ENCODE results near the gene MRPL43. TPM values are rescaled to one million over a fixed set of nuclear protein-coding genes. Genes with fewer than 3 reads are reported as not detected.

MRPL43 gene
- total and polyA plus RNA-seq, 2 donors (not counting 1 experiment from before 2014, with no cell fraction given) = 61.4 to 62.1 TPM

DNA sequence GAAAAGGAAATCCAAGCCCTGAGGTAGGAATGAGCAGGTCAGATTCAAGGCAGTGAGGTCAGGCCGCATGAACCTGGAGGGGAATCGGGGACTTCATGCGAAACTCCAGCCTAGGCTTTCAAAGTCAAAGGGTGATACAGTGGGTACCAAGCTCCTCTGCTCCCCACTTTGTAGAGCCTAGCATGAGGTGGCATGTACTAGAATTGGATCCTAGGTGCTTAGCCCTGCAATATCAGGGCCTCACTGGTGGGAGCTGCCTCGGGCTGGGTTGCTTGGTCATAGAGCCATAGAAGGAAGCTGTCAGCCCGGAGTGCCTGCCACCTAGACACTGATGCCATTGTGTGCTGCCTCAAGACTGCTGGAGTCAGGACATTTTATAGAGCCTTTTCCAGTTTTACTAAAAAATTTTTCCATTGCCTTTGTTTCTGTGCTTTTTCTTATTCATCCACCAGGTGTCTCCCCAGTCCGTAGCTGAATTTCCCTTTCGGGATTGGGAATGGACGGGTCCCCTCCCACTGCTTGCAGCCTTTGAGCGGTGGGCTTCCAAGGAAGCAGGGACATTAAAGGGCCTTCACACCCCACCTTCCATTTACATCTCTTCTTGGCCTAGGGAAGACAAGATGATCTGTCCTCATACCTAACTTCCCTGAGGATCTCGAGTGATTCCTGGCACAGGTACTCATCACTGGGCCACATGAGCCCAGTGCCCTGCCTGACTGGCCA, 6.8 kb upstream of the MRPL43 start:
- peak in 1 of 2 donors; percentile 55 for DNase-seq (ENCODE audit: low read depth in 2 of 2)
- Histone ChIP-seq H3K4me2 (ENCODE audit: extremely low read depth, insufficient read depth, low read length) (no peak overlapping the region), H3K36me3 (ENCODE audit: control insufficient read depth, insufficient read depth, low read length) (peaks cover 15% of the 10 kb centered on the region), H3K9me3 (ENCODE audit: control insufficient read depth, insufficient read depth, low read depth, low read length) (no peaks in the 10 kb centered on the region), H3K27me3 (ENCODE audit: control insufficient read depth, insufficient read depth, low read length) (no peaks in the 10 kb centered on the region), H2AFZ (ENCODE audit: low read length) (no peak overlapping the region), H3K4me3 (replicated peaks in 1 of 4; ENCODE audit: control extremely low read depth in 1 of 4, insufficient read depth in 1 of 4, low read depth in 3 of 4, low read length in 4 of 4) (no peak overlapping the region), H4K20me1 (ENCODE audit: control insufficient read depth, extremely low read depth, insufficient read depth, low read length) (no peaks in the 10 kb centered on the region), H3K4me1 (ENCODE audit: control insufficient read depth, extremely low read depth, insufficient read depth, low read length) (peaks cover 10% of the 10 kb centered on the region), H3K27ac (ENCODE audit: insufficient read depth, low read length) (no peak overlapping the region), H3K9ac (ENCODE audit: insufficient read depth, low read length) (no peak overlapping the region), H3K79me2 (ENCODE audit: control insufficient read depth, insufficient read depth, low read length) (peaks cover 10% of the 10 kb centered on the region)
- no peak for TF ChIP-seq EZH2 (IDR thresholded peaks at IDR 0.05; ENCODE audit: low read length, missing control alignments)
- TF ChIP-seq, protein P1, sequence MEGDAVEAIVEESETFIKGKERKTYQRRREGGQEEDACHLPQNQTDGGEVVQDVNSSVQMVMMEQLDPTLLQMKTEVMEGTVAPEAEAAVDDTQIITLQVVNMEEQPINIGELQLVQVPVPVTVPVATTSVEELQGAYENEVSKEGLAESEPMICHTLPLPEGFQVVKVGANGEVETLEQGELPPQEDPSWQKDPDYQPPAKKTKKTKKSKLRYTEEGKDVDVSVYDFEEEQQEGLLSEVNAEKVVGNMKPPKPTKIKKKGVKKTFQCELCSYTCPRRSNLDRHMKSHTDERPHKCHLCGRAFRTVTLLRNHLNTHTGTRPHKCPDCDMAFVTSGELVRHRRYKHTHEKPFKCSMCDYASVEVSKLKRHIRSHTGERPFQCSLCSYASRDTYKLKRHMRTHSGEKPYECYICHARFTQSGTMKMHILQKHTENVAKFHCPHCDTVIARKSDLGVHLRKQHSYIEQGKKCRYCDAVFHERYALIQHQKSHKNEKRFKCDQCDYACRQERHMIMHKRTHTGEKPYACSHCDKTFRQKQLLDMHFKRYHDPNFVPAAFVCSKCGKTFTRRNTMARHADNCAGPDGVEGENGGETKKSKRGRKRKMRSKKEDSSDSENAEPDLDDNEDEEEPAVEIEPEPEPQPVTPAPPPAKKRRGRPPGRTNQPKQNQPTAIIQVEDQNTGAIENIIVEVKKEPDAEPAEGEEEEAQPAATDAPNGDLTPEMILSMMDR (conservative IDR thresholded peaks at IDR 0.05 in 1 of 2, IDR thresholded peaks at IDR 0.05 in 1 of 2; ENCODE audit: low read depth in 1 of 2, low read length in 2 of 2) = peak; percentile 72 to 73

DNA sequence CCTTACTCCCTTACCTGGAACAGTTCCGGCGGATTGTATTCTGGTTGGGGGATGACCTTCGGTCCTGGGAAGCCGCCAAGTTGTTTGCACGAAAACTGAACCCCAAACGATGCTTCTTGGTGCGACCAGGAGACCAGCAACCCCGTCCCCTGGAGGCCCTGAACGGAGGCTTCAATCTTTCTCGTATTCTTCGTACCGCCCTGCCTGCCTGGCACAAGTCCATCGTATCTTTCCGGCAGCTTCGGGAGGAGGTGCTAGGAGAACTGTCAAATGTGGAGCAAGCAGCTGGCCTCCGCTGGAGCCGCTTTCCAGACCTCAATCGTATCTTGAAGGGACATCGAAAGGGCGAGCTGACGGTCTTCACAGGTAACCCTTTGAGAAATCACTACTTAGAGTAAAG, 1.8 kb upstream of the MRPL43 start:
- Histone ChIP-seq H3K9ac (ENCODE audit: insufficient read depth, low read length) (no peak overlapping the region), H3K36me3 (ENCODE audit: control insufficient read depth, insufficient read depth, low read length) (peaks cover 19% of the 10 kb centered on the region), H3K27me3 (ENCODE audit: control insufficient read depth, insufficient read depth, low read length) (no peaks in the 10 kb centered on the region), H4K20me1 (ENCODE audit: control insufficient read depth, extremely low read depth, insufficient read depth, low read length) (no peaks in the 10 kb centered on the region), H3K9me3 (ENCODE audit: control insufficient read depth, insufficient read depth, low read depth, low read length) (no peaks in the 10 kb centered on the region), H3K27ac (ENCODE audit: insufficient read depth, low read length) (no peak overlapping the region), H2AFZ (ENCODE audit: low read length) (no peak overlapping the region), H3K4me2 (ENCODE audit: extremely low read depth, insufficient read depth, low read length) (no peak overlapping the region), H3K4me3 (replicated peaks in 1 of 4; ENCODE audit: control extremely low read depth in 1 of 4, insufficient read depth in 1 of 4, low read depth in 3 of 4, low read length in 4 of 4) (no peak overlapping the region), H3K79me2 (ENCODE audit: control insufficient read depth, insufficient read depth, low read length) (peaks cover 33% of the 10 kb centered on the region), H3K4me1 (ENCODE audit: control insufficient read depth, extremely low read depth, insufficient read depth, low read length) (peaks cover 8% of the 10 kb centered on the region)
- no peak for DNase-seq (ENCODE audit: low read depth in 2 of 2)
- TF ChIP-seq, protein P1 (conservative IDR thresholded peaks at IDR 0.05 in 1 of 2, IDR thresholded peaks at IDR 0.05 in 1 of 2; ENCODE audit: low read depth in 1 of 2, low read length in 2 of 2) = no peak
- no peak for TF ChIP-seq EZH2 (IDR thresholded peaks at IDR 0.05; ENCODE audit: low read length, missing control alignments)

GRCh38 chr10:100988166-100988565, 869 bp upstream of the MRPL43 start:
- DNase-seq (ENCODE audit: low read depth in 2 of 2) = no peak
- Histone ChIP-seq H4K20me1 (ENCODE audit: control insufficient read depth, extremely low read depth, insufficient read depth, low read length) (no peaks in the 10 kb centered on the region), H3K9me3 (ENCODE audit: control insufficient read depth, insufficient read depth, low read depth, low read length) (no peaks in the 10 kb centered on the region), H3K4me1 (ENCODE audit: control insufficient read depth, extremely low read depth, insufficient read depth, low read length) (peaks cover 8% of the 10 kb centered on the region), H3K36me3 (ENCODE audit: control insufficient read depth, insufficient read depth, low read length) (peaks cover 19% of the 10 kb centered on the region), H3K27ac (ENCODE audit: insufficient read depth, low read length) (peak overlapping the region; percentile 79), H3K27me3 (ENCODE audit: control insufficient read depth, insufficient read depth, low read length) (no peaks in the 10 kb centered on the region), H2AFZ (ENCODE audit: low read length) (no peak overlapping the region), H3K9ac (ENCODE audit: insufficient read depth, low read length) (peak overlapping the region; percentile 28), H3K4me2 (ENCODE audit: extremely low read depth, insufficient read depth, low read length) (peak overlapping the region; percentile 98), H3K4me3 (replicated peaks in 1 of 4; ENCODE audit: control extremely low read depth in 1 of 4, insufficient read depth in 1 of 4, low read depth in 3 of 4, low read length in 4 of 4) (peak overlapping the region; percentile 79 to 99 (median 98)), H3K79me2 (ENCODE audit: control insufficient read depth, insufficient read depth, low read length) (peaks cover 33% of the 10 kb centered on the region)
- TF ChIP-seq, protein P1 (conservative IDR thresholded peaks at IDR 0.05 in 1 of 2, IDR thresholded peaks at IDR 0.05 in 1 of 2; ENCODE audit: low read depth in 1 of 2, low read length in 2 of 2) = no peak

Data from fibroblast of lung (primary cell).